ENCODE data around the gene ATP9A. TPM values are rescaled to one million over a fixed set of nuclear protein-coding genes. Genes with fewer than 3 reads are reported as not detected.

The ATP9A gene
- total and polyA plus RNA-seq, 2 of the 4 experiments (the other 2 are of a cell fraction): 10.6 to 22.4 TPM

DNA sequence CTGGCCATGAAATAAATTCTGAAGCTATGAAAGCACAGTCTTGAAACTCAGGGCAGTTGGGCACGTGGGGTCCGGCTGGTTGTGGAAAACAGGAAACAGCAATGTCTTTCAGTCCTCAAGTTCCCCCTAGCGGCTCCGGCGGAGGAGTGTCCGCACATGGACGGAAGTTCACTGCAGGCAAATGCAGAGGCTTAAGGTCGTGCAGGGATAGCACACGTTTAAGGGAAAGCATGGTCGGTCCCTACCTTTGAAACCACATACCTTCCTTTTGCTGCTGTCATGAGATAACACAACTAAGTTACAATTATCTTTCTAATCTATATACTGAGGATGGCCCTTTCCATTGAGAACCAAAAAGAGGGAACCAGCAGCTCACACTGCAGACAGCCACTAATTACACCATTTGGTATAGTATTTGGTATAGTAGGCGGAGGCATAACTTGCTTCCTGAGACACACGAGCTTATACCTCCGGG lies 173.1 kb downstream of the ATP9A start:
- no peak overlapping the region for H4K91ac ChIP-seq (ENCODE audit: insufficient read depth, low read depth, low read length)
- no peaks in the 10 kb centered on the region for H3K27me3 ChIP-seq (ENCODE audit: control insufficient read depth, insufficient read depth, low read length)
- H3K9ac ChIP-seq (ENCODE audit: low read depth, low read length): no peak overlapping the region
- H2AK5ac ChIP-seq (ENCODE audit: low read depth, low read length): peak overlapping the region; percentile 9; the same call in 1 of the 2 replicates
- no peak overlapping the region for H2BK5ac ChIP-seq (ENCODE audit: low read depth, low read length, poor library complexity, severe bottlenecking)
- no peak overlapping the region for H3K4me2 ChIP-seq (ENCODE audit: low read depth, low read length)
- ATAC-seq (ENCODE audit: low read depth) (peak; percentile 100), DNase-seq (peak; percentile 89)
- H3K23ac ChIP-seq (ENCODE audit: low read depth, low read length): no peak overlapping the region
- BruUV-seq (replicated peaks): no TSS peak
- H3K9me1 ChIP-seq (ENCODE audit: insufficient read depth, low read length): no peaks in the 10 kb centered on the region
- in situ Hi-C loops (cut with MboI; ENCODE audit: low sequenced_read_pairs) (loop anchor here (10.0 kb wide), 1 partner anchor 610 kb away; no protein-coding TSS in a partner anchor), intact Hi-C loops (cut with micrococcal nuclease) (loop anchor here (1.0 to 2.0 kb wide), 5 partner anchors 32 to 608 kb away; no protein-coding TSS in a partner anchor), dilution Hi-C loops (cut with HindIII; ENCODE audit: low sequenced_read_pairs, unreplicated experiment) (loop anchor here (25.0 kb wide), 1 partner anchor 183 kb away; no protein-coding TSS in a partner anchor)
- no peak overlapping the region for H4K5ac ChIP-seq (ENCODE audit: low read depth, low read length)
- H3K4ac ChIP-seq (ENCODE audit: low read depth, low read length): no peak overlapping the region
- H3K4me3 ChIP-seq (ENCODE audit: insufficient read depth, low read depth, low read length): no peak overlapping the region
- POLR2A ChIA-PET (ENCODE audit: unreplicated experiment): interaction anchor here (0.6 to 0.7 kb wide), 2 partner anchors 132 to 632 kb away, joined by 9 to 12 read pairs; no protein-coding TSS in a partner anchor
- H3K18ac ChIP-seq (ENCODE audit: low read depth, low read length): no peak overlapping the region
- peak overlapping the region; percentile 61 for H2AFZ ChIP-seq (replicated peaks; ENCODE audit: low read length, poor library complexity)
- H2AK9ac ChIP-seq (replicated peaks; ENCODE audit: low read depth, low read length, poor library complexity): no peak overlapping the region
- no peaks in the 10 kb centered on the region for H4K20me1 ChIP-seq (ENCODE audit: insufficient read depth, low read length)
- H3K27ac ChIP-seq (ENCODE audit: insufficient read depth, low read length): no peak overlapping the region
- WGBS, 2 experiments (ENCODE audit: extremely low coverage in 2 of 2, insufficient read length in 1 of 2): 3% methylated on average over 5 of the region's 13 CpGs; no CpG with 5 or more reads in 1 of the 2 experiments
- H3K79me1 ChIP-seq (ENCODE audit: low read depth in 1 of 2, low read length in 2 of 2): no peaks in the 10 kb centered on the region
- no peaks in the 10 kb centered on the region for H3K4me1 ChIP-seq (ENCODE audit: control insufficient read depth, insufficient read depth, low read length)
- no peaks in the 10 kb centered on the region for H3K9me3 ChIP-seq (ENCODE audit: control insufficient read depth, insufficient read depth, low read length)
- no peak overlapping the region for H2BK20ac ChIP-seq (ENCODE audit: low read depth, low read length)
- H4K8ac ChIP-seq (ENCODE audit: low read depth in 2 of 2, low read length in 2 of 2): no peak overlapping the region; a peak in 1 of 4 replicates
- no peak overlapping the region for H2BK15ac ChIP-seq (ENCODE audit: low read depth, low read length)
- CTCF ChIA-PET: interaction anchor here (0.5 to 2.5 kb wide), 24 partner anchors 8 to 804 kb away, joined by 3 to 18 read pairs (median 4); no protein-coding TSS in a partner anchor
- H2BK120ac ChIP-seq (ENCODE audit: low read depth, low read length): no peak overlapping the region
- TF ChIP-seq SMC3 (IDR thresholded peaks at IDR 0.05; ENCODE audit: low read depth, low read length) (peak; percentile 97), POLR2A (IDR thresholded peaks at IDR 0.05; ENCODE audit: low read depth, low read length) (peak; percentile 36; the same call in 1 of the 2 replicates), RAD21 (IDR thresholded peaks at IDR 0.05; ENCODE audit: low read length) (peak; percentile 98), CHD1 (IDR thresholded peaks at IDR 0.05; ENCODE audit: low read depth, low read length) (no peak; the same call in 1 of the 2 replicates), CEBPB (IDR thresholded peaks at IDR 0.05; ENCODE audit: low read depth, low read length) (no peak), RCOR1 (IDR thresholded peaks at IDR 0.05; ENCODE audit: insufficient replicate concordance, low read length) (no peak), RFX5 (IDR thresholded peaks at IDR 0.05; ENCODE audit: low read depth, low read length) (no peak), MXI1 (IDR thresholded peaks at IDR 0.05; ENCODE audit: borderline replicate concordance, low read depth, low read length) (peak; percentile 68; the same call in 1 of the 2 replicates), BHLHE40 (IDR thresholded peaks at IDR 0.05; ENCODE audit: low read depth, low read length) (peak; percentile 83)
- TF ChIP-seq, protein P1, sequence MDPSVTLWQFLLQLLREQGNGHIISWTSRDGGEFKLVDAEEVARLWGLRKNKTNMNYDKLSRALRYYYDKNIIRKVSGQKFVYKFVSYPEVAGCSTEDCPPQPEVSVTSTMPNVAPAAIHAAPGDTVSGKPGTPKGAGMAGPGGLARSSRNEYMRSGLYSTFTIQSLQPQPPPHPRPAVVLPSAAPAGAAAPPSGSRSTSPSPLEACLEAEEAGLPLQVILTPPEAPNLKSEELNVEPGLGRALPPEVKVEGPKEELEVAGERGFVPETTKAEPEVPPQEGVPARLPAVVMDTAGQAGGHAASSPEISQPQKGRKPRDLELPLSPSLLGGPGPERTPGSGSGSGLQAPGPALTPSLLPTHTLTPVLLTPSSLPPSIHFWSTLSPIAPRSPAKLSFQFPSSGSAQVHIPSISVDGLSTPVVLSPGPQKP (IDR thresholded peaks at IDR 0.05; ENCODE audit: borderline replicate concordance, low read depth, low read length): no peak
- TF ChIP-seq, protein P2, sequence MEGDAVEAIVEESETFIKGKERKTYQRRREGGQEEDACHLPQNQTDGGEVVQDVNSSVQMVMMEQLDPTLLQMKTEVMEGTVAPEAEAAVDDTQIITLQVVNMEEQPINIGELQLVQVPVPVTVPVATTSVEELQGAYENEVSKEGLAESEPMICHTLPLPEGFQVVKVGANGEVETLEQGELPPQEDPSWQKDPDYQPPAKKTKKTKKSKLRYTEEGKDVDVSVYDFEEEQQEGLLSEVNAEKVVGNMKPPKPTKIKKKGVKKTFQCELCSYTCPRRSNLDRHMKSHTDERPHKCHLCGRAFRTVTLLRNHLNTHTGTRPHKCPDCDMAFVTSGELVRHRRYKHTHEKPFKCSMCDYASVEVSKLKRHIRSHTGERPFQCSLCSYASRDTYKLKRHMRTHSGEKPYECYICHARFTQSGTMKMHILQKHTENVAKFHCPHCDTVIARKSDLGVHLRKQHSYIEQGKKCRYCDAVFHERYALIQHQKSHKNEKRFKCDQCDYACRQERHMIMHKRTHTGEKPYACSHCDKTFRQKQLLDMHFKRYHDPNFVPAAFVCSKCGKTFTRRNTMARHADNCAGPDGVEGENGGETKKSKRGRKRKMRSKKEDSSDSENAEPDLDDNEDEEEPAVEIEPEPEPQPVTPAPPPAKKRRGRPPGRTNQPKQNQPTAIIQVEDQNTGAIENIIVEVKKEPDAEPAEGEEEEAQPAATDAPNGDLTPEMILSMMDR (conservative IDR thresholded peaks at IDR 0.05; ENCODE audit: low read depth, low read length): peak; percentile 95
- TF ChIP-seq, protein P3, sequence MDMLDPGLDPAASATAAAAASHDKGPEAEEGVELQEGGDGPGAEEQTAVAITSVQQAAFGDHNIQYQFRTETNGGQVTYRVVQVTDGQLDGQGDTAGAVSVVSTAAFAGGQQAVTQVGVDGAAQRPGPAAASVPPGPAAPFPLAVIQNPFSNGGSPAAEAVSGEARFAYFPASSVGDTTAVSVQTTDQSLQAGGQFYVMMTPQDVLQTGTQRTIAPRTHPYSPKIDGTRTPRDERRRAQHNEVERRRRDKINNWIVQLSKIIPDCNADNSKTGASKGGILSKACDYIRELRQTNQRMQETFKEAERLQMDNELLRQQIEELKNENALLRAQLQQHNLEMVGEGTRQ (IDR thresholded peaks at IDR 0.05; ENCODE audit: low read depth, low read length): peak; percentile 94
- H3K56ac ChIP-seq (ENCODE audit: extremely low read depth, insufficient read depth, low read length): no peak overlapping the region
- H3K36me3 ChIP-seq (ENCODE audit: control insufficient read depth, insufficient read depth, low read length): peaks cover 11% of the 10 kb centered on the region
- peak overlapping the region; percentile 1; the same call in 1 of the 2 replicates for H3K14ac ChIP-seq (replicated peaks; ENCODE audit: low read depth, low read length)
